Stimulated activated CD4-positive, alpha-beta T cell treated with anti-CD3 and anti-CD28 coated beads, TNF-alpha, amount 100 ng/mL, for 48 hours (primary cell): ENCODE measurements around the gene KNDC1.
"Not testable (repeated sequence)": the region's sequence is repeated elsewhere in the genome, so short reads cannot be mapped to it uniquely, and the experiment has no call there.

Source experiments
- DNase-seq, 3 donors: peaks; one replicate each; pipeline ENCODE4 v3.0.0-alpha.2; 2020; ENCODE audit warnings: low read depth in 3 of 3

The KNDC1 gene

DNA sequence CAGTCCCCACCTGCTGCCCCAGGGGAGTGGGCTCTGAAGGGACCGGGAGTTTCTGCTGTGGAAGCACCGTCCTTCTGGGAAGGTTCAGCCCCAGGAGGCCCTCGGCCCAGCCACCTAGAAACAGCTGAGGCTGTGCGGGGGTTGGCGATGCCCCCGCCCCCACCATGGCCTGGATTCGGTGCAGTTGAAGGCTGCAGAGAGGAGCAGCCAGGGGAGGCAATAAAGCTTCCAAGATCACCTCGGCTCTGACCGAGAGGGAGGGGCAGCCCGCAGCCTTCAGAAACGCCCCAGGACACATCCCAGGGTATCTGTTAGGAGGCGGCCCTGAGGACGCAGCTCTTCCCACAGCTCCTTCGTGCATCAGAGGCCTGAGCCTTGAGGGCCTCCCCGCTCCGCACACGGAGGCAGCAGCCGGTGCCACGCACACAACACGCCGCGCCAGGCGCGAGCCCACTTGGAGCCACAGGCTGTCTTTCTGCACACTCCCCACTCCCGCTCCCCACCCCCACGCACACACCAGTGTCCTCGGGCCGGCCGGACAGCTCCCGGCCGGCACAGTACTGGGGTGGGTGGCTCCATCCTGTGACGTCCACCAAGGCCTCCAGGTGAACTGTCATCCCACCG lies 1.6 kb downstream of the KNDC1 start:
- no peak for DNase-seq

DNA sequence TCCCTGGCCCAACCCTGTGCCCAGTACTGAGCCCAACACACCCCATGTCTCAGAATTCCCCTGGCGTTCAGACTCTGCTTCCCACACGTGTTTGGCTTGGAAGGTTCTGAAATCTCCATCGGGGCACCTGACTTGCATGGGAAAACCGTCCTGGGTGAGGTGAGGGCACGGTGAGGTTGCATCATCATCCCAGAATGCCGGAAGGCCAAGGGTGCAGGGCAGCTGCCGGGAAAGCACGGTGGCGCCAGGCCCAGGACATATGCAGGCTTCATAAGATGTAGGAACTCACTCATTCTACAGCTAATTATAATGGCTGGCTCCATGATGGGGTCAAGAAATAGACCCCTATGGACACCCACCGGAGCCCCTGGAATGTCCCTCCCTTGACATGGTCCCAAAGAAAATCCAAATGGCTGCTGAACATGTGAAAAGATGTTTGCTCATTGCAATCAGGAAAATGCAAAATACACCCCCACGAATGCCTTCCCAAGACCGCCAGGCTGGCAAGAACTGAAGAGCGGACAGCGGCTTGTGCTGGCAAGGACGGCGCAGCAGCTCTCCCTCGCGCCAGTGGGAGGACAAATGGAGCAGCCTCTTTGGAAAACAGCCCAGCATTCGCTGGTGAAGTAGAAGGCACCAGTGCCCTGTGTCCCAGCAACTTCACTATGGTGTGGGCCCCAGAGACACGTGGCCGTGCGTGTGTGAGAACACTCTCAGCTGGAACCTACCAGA lies 2.3 kb downstream of the KNDC1 start:
- DNase-seq, result no peak

DNA sequence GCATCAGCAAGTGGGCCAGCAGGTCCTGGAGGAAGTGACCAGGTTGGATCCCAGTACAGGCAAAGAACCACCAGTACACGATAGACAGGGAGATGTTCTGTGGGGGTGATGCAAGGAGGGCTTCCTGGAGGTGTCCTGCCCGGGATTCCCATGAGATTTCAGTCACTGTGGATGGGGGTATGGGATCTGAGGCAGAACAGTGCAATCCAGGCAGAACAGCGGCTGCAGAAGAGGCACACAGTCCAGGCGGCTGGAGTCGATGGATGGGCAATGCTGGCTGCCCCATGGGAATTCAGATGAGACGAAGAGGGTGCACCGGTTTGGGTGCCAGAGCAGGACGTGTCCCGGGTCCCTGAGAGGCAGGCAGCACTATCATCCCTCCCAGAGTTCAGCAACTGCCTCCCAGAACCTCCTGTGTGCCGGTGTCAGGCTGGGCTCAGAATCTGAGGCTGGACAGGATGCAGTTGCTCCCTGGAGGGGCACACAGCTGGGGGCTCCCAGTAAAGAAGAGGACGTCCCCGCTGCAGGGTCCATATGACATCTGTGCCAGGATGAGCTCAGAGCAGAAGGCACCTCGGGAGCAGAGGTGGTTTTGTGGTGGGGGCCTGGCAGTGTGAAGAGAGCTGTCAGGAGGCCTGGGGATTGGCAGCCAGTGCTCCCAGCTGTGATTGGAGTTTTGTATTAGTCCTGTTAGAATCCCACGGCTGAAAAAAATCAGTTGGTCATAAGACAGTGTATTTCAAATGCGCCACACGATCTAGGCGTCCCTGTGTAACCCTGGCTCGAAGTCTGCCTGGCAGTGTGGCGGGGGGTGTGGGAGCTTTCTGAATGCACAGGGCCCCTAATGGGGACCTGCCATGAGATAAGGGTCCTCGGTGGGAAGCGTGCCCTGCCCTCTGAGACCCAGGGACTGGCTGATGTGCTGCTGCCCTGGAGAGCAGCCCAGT lies 3.2 kb downstream of the KNDC1 start:
- no peak for DNase-seq

DNA sequence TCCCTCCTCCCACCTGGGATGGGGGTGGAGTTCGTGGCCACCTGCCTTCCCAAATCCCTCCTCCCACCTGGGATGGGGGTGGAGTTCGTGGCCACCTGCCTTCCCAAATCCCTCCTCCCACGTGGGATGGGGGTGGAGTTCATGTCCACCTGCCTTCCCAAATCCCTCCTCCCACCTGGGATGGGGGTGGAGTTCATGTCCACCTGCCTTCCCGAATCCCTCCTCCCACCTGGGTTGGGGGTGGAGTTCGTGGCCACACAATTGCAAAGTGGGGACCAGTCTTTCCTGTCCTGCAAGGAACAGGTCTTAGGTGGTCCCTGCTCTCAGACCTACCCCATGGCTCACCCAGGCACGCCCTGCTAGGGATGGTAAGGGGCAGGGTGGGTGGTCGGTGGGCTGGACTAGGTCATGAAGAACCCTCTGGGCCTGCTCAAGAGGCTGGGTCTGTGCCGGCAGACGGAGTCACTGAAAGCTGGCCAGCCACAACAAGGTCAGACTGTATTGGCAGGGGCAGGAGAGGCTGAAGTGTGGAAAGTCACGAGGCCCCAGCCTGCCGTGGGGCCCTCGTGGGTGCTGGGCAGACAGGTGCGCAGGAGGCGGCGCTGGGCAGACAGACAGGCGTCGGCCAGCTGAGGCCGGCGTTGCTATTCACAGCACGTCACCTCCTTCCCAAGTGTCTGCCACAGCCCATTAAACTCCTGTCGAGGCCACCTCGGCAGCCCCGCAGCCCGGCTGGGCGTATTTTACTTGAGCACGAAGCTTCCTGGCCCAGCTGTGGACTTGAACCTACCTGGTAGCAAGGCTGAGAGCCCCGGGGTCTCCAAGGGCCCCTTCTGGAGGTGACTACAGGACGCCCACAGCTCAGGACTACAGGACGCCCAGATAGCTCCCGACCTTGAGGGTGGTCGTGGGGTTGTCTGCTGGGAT lies 4.1 kb downstream of the KNDC1 start:
- no peak for DNase-seq

DNA sequence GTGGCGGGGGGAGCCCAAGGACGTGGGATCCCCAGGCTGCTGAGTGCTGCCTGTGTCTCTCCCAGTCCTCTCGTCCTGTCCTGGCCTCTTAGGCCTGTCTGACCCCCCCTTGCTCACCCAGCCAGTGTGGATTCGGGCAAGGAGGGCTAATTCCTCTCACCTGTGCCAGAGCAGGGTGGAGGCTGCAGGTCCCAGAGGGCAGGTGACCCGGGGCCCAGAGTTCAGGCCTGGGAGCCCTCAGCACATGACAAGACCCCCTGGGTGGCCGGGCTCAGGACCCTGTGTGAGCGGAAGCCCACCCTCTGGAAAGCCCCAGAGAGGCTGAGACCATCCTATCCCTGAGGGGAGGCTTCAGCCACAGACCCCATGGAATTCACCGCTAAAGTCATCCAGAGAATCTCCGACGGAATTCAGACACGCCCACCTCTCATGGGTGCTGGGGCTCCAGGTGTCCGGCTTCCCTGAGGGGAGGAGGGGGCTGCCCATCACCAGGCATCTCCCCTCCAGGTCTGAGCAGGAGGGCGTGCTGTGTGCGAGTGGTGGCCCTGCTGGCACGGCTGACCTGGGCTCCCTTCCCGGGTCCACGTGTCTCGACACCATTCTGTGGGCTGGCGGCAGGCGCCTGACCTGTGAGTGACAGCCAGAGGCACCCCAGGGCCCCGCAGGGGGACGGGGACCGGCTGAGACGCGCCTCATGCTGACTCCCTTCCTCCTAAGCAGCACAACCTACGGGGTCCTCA lies 5.0 kb downstream of the KNDC1 start:
- DNase-seq, result no peak

DNA sequence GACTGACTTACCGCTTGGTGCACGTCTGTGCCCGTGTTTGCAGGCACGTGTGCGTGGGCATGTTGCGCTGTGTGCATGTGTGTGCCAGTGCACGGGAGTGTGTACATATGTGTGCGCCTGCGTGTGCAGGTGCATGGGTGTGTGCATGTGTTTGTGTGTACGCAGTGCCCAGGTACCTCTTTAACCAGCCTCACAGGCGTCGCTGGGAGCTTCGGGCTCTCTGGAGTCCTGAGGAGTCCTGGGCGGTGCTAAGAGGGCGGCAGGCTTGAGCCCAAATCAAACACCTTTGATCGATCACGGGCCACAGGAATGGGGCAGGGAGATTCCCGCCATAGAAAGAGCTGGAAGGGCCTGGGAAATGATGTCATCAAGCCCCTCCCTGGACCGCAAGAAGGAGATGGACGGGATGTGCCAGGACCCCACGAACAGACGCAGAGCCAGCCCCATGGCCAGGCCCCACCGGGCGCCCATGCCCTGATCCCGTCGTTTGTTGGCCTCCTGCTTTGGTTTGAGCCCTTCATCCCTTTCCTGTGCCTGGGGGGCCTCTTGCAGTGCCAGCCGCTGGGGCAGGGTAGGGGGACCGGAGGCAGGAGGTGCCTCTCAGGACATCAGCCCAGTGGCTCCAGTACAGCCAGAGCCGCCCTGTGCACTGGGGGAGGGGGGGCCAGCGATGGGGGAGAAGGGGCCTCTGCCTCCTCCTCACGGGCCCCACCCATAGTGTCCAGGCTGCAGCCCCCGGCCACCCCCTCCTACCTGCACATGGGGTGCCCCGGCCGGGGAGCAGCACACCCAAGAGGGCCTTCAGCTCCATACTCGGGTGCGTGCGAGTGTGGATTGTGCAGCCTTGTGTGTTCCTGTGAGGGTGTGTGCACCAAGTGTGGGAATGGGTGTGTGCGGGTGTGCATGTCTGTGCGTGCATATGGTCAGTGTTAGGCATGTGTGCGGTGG lies 5.8 kb downstream of the KNDC1 start:
- no peak for DNase-seq

DNA sequence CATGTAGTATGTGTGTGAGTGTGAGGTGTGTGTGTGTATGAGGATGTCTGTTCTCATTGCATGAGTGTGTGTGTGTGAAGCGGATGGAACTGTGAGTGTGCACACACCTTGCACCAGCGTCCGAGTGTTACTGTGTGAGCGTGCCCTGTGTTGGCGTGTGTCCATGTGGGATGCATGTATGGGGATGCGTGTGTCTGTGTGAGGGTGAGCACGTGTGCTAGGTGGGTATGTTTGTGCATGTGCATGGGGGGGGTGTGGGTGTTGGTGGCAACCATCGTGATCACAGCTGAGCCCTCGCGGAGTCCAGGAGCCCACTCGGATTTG lies 6.4 kb downstream of the KNDC1 start:
- no peak for DNase-seq

DNA sequence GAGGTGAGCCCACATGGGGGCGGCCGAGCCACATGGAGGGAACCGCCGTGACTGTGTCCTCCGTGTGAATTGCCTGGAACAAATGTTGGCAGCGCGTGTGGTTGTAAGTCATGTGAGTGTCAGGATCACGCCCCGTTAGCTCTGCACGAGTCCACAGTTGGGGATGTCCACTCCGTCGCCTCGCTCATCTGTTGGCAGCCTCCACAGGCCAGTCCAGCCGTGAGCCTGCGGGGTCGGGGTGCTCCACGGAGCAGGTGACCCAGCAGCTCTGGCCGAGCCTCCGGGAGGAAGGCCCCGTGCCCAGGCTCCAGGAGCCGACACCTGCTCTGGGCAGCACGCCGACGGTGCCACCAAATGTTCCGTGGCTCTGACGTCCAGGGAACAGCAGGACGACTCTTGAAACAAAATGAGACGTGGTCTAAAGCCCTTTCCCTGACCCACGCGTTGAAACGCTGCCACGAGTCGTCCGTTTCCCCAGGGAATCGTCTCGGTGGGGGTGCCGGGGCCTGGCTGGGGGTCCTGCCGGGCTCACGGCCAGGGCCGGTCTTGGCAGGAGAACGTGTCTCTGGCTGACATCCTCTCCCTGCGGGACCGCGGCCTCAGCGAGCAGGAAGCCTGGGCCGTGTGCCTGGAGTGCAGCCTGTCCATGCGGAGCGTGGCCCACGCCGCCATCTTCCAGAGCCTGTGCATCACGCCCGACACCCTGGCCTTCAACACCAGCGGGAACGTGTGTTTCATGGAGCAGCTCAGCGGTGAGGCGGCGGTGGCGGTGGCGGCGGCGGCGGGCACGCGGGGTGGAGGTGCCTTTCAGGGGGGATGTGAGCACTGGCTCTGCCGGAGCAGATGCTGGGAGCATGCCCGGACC lies 7.0 kb downstream of the KNDC1 start:
- DNase-seq, result no peak

DNA sequence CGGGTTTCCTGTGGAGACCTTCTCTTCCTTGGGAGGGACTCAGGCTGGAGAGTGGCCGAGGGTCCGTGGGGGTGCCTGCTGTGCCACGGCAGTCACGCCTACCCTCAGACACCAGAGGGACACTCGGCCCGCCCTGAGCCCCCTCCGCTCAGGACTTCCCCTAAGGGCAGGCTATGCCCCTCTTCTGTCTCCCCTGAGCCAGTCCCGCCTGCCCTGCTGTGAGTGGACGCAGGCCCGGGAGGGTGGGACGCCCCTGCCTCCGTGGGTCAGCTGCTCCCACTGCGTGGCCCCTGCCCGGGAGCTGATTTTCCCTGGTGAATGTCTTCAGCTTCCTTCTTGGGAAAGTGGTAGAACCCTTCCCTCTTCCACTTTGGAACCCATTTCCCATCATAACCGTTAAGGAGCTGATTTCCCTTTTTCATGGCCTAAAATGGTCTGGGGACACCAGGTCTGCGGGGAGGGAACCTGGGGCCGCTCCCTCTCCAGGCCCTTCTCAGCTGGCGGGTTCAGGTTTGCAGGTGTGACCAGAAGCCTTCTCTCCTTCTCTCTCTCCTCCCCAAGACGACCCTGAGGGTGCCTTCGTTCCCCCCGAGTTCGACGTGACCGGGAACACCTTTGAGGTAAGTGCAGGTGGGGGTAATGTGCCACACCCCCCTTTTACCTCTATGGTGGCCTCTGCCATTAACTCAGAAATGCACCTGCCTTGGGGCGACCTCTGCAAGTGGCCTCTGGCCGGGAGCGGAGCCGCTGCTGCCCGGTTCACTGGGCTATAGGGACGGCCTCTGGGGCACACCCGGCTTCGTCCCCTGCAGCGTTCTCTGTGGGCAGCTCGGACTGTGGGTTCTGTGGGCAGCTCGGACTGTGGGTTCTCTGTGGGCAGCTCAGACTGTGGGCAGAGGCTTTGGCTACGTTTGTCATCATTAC lies 7.9 kb downstream of the KNDC1 start:
- DNase-seq, result no peak

DNA sequence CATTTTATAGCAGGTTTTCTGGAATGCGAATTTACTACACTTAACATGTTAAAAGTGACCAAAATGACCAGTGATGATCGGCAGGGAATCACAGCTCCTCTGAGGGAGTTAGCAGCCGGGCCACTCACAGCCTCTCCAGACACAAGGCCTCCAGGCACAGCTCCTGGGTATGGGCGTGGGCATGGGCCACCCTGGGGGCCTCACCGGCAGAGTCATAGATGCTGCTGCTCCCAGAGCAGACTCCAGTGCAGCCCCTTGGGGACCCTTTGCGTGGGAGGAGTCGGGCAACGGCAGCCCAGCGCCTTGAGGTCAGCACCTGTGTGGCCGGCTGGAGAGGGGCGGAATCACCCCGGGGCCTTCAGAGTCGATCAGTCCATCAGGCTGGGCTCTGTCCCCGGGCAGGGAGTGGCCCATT lies 8.6 kb downstream of the KNDC1 start:
- DNase-seq, result no peak

DNA sequence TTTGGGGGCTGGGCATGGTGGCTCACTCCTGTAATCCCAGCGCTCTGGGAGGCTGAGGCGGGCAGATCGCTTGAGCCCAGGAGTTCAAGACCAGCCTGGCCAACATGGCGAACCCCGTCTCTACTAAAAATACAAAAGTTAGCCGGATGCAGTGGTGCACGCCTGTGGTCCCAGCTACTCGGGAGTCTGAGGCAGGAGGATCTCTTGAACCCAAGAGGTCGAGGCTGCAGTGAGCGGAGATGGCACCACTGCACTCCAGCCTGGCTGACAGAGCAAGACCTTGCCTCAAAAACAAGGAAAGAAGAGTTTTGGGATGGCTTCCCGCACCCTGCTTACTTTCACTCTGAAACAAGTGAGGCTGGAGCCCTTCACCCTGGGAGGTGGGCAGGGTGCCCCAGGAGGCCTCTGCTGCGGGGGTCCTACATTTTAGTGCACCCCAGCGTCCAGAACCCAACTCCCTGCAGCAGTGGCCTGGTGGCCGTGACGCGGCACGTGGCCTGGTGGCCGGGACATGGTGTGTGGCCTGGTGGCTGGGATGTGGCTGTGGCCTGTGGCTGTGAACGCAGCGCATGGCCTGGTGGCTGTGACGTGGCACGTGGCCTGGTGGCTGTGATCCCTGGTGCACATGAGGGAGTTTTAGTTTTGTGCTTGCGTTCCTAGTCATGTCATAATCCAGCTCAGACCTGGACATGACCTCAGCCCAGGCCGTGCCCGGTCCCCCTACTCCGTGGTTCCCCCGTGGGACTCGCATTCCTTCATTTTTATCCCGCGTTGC lies 9.3 kb downstream of the KNDC1 start:
- DNase-seq, result no peak

DNA sequence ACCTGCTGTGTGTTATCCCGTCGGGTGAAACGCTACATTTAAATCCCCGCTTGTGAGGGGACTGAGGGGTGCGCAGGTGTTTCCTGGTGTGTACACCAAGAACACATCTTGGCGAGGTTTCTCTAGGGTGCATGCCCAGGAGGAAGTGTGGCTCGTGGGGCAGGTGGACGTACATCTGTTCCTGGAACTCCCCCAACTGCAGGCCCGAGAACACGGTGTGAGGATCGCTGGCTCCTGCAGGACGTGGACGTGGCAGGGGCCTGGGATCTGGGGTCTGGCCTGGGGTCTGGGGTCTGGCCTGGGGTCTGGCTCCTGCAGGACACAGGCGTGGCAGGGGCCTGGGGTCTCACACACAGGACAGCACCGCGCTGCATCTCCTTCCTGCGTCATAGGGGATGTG lies 10.1 kb downstream of the KNDC1 start:
- DNase-seq, result no peak

DNA sequence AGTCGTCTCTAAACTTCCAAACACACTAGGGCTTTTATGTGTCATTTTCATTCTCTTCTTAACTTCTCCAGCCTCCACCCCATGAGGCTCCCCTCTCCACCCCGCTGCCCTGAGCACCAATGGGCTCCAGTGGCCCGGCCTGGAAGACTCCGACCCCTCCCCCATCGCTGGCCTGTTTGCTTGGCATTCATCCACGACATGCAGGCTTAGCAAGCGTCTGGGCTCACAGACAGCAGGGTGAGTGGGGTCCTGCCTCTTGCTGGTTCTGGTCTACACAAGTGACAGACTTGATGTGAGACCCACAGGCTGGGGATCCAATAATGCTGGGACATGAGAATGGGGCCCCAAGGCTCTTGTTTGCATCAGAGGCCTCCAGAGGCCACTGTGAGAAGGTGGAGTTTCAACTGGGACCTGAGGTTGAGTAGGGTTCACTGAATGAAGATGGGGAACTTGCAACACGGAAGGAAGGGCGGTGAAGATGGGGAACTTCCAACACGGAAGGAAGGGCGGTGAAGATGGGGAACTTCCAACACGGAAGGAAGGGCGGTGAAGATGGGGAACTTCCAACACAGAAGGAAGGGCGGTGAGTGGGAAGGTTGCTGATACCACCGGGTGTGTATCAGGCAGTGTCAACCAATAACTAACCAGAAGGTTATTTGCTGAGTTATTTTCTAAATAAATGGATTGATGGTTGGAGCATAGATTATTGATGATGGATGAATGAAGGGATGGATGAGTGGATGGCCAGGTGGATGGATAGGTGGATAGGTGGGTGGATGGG lies 14.0 kb downstream of the KNDC1 start:
- DNase-seq, result no peak

DNA sequence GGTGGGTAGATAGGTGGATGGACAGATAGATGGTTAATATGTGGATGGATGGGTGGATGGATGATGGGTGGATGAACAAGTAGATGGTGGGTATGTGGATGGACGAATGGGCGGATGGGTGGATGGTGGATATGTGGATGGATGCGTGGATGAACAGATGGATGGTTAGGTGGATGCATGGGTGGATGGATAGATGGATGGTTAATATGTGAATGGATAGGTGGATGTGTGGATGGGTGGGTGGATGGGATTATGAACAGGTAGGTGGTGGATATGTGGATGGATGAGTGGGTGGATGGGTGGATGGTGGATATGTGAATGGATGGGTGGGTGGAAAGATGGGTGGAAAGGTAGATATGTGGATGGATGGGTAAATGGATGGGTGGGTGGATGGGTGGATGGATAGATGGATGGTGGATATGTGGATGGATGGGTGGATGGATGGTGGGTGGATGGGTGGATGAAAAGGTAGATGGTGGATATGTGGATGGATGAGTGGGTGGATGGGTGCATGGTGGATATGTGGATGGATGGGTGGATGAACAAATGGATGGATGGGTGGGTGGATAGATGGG lies 14.8 kb downstream of the KNDC1 start:
- no peak for DNase-seq

DNA sequence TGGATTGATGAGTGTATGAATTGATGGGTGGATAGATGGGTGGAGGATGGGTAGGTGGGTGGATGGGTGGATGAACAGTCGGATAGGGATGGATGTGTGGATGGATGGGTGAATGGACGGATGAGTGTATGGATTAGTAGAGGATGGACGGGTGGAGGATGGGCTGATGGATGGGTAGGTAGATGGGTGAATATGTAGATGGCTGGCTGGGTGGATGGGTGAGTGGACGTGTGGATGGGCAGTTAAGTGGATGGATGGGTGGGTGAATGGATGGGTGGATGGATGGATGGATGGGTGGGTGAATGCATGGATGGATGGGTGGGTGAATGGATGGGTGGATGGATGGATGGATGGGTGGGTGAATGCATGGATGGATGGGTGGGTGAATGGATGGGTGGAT lies 15.6 kb downstream of the KNDC1 start:
- not testable (repeated sequence) for DNase-seq

DNA sequence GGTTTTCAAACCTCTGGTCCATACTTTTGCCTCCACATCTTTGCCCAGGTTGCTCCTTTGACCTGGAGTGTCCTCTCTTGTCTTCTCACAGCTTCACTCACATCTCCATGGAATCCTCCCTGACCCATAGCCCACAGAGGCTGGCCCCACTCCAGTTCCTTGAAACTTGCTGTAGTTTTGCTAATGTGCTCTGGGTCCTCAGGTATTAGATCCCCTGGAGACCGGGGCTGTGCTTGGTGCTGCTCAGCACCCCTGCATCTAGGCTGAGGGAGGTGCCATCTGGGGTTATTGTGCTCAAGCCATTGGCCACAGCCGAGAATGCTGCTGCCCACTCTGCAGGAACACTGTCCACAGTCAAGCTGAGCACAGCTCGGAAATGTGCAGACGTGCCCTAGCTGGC lies 16.5 kb downstream of the KNDC1 start:
- no peak for DNase-seq
